HCT116 (cell line): ENCODE results near the gene PPIH. TPM values are rescaled to one million over a fixed set of nuclear protein-coding genes. Genes with fewer than 3 reads are reported as not detected.

ENCODE experiments used
- ATAC-seq: fragments of 200-7000 bp; cut with Tn5 transposase; 2 replicates; pipeline ENCODE4 v1.9.1; 2020; ENCODE audit warnings: mild to moderate bottlenecking, moderate library complexity
- BruUV-seq: library from RNA; stranded (reverse); fragments of 400-500 nt; replicated peaks from 2 replicates; lab custom pipeline; 2021; lab: Mats Ljungman, UMichigan
- CTCF ChIA-PET: fragments of 300-600 bp; sonication (Branson Sonifier 250); formaldehyde crosslinking; loops from one replicate; lab custom pipeline; 2021; ENCODE audit warnings: antibody characterized with exemption; lab: Charles Lee
- POLR2A ChIA-PET: fragments of 300-600, 350-600 bp; sonication (Branson Sonifier 250); formaldehyde crosslinking; loops from one replicate; lab custom pipeline; 2021; ENCODE audit warnings: antibody characterized with exemption; lab: Charles Lee
- RAD21 ChIA-PET, 2 experiments: fragments of 300-600 bp; sonication (Branson Sonifier 250); formaldehyde crosslinking; loops; one replicate each; lab custom pipeline; 2023; ENCODE audit warnings: low total read pairs in 2 of 2; ENCODE audit not compliant: uncharacterized antibody in 2 of 2, unreplicated experiment in 2 of 2, low non-redundant PET in 1 of 2; lab: Charles Lee
- DNase-seq: peaks from one replicate; pipeline ENCODE4 v3.0.0-alpha.2; 2010; ENCODE audit warnings: low read depth, low spot score
- H2AFZ ChIP-seq: fragments of 200-600 bp; shearing (Covaris generic), sonication (generic); 2 replicates; pipeline ENCODE4 v1.6.1; 2017; ENCODE audit warnings: low read depth, mixed run types, mixed read lengths, antibody characterized with exemption, low read length; ENCODE audit not compliant: poor library complexity, severe bottlenecking
- H3K27ac ChIP-seq: 2 replicates; pipeline ENCODE4 v1.5.1; 2012; ENCODE audit warnings: low read depth, low read length
- H3K27me3 ChIP-seq: fragments of 200-600 bp; sonication (generic); 2 replicates; pipeline ENCODE4 v1.6.1; 2016; ENCODE audit warnings: mixed run types, low read length, mixed read lengths; ENCODE audit not compliant: insufficient read depth
- H3K36me3 ChIP-seq, 2 experiments: fragments of 200-500 bp in 1 of 2; fragments of 200-600 bp in 1 of 2; sonication (Bioruptor generic) in 1 of 2; sonication (generic) in 1 of 2; 2 replicates each; pipeline versions ENCODE4 v1.5.1 to v1.6.1; 2014 to 2016; ENCODE audit warnings: low read length in 2 of 2, inconsistent platforms in 1 of 2, mixed read lengths in 1 of 2, mixed run types in 1 of 2; ENCODE audit not compliant: insufficient read depth in 2 of 2, control insufficient read depth in 1 of 2
- H3K4me1 ChIP-seq, 2 experiments: fragments of 200-600 bp in 1 of 2; sonication (generic) in 1 of 2; 2 replicates each; pipeline versions ENCODE4 v1.5.1 to v1.6.1; 2012 to 2017; ENCODE audit warnings: low read length in 2 of 2, inconsistent platforms in 1 of 2, mild to moderate bottlenecking in 1 of 2, mixed read lengths in 1 of 2, mixed run types in 1 of 2, moderate library complexity in 1 of 2; ENCODE audit not compliant: insufficient read depth in 2 of 2, control insufficient read depth in 1 of 2
- H3K4me2 ChIP-seq: fragments of 200-600 bp; sonication (generic); 2 replicates; pipeline ENCODE4 v1.6.1; 2017; ENCODE audit warnings: mixed run types, low read length, mixed read lengths
- H3K4me3 ChIP-seq, 2 experiments: fragments of 200-600 bp in 1 of 2; sonication (generic) in 1 of 2; replicated peaks in 1 of 2; 2 replicates each; pipeline ENCODE4 v1.5.1; 2011 to 2016; ENCODE audit warnings: low read length in 2 of 2, control low read depth in 1 of 2, low read depth in 1 of 2, mild to moderate bottlenecking in 1 of 2, mixed read lengths in 1 of 2, mixed run types in 1 of 2
- H3K79me2 ChIP-seq: fragments of 200-600 bp; sonication (generic); 2 replicates; pipeline ENCODE4 v1.6.1; 2017; ENCODE audit warnings: mild to moderate bottlenecking, mixed run types, low read length, moderate library complexity, mixed read lengths; ENCODE audit not compliant: insufficient read depth
- H3K9ac ChIP-seq: fragments of 200-600 bp; sonication (generic); 2 replicates; pipeline ENCODE4 v1.6.1; 2016; ENCODE audit warnings: low read length, mixed read lengths
- H3K9me2 ChIP-seq: fragments of 200-600 bp; sonication (generic), shearing (Covaris generic); 2 replicates; pipeline ENCODE4 v1.6.1; 2017; ENCODE audit warnings: mixed run types, mild to moderate bottlenecking, moderate library complexity; ENCODE audit not compliant: insufficient read depth
- H3K9me3 ChIP-seq, 2 experiments: fragments of 200-500 bp in 1 of 2; fragments of 200-600 bp in 1 of 2; sonication (Bioruptor generic) in 1 of 2; sonication (generic) in 1 of 2; 2 replicates each; pipeline ENCODE4 v1.6.1; 2014 to 2017; ENCODE audit warnings: low read length in 2 of 2, mixed read lengths in 2 of 2, inconsistent platforms in 1 of 2, low read depth in 1 of 2, mild to moderate bottlenecking in 1 of 2, mixed run types in 1 of 2, moderate library complexity in 1 of 2; ENCODE audit not compliant: control insufficient read depth in 1 of 2, insufficient read depth in 1 of 2
- H4K20me1 ChIP-seq: fragments of 200-600 bp; sonication (generic), shearing (Covaris generic); 2 replicates; pipeline ENCODE4 v1.6.1; 2017; ENCODE audit warnings: mixed run types, mild to moderate bottlenecking, moderate library complexity; ENCODE audit not compliant: insufficient read depth
- EGR1 ChIP-seq: IDR thresholded peaks from 2 replicates; pipeline ENCODE4 v1.6.1; 2012; ENCODE audit warnings: low read depth
- EZH2 ChIP-seq: fragments of 200-600 bp; sonication (generic); IDR thresholded peaks from 2 replicates; pipeline ENCODE4 v1.6.1; 2017; ENCODE audit warnings: antibody characterized with exemption, mixed run types
- FOSL1 ChIP-seq: IDR thresholded peaks from 2 replicates; pipeline ENCODE4 v1.6.1; 2012; ENCODE audit warnings: low read depth
- RAD21 ChIP-seq: IDR thresholded peaks from 2 replicates; pipeline ENCODE4 v1.6.1; 2012; ENCODE audit warnings: low read depth, mild to moderate bottlenecking
- SRF ChIP-seq: IDR thresholded peaks from 2 replicates; pipeline ENCODE4 v1.6.1; 2012; ENCODE audit warnings: low read depth
- YY1 ChIP-seq: IDR thresholded peaks from 2 replicates; pipeline ENCODE4 v1.6.1; 2011; ENCODE audit warnings: low read length, low read depth, moderate library complexity, mild to moderate bottlenecking; ENCODE audit not compliant: insufficient replicate concordance; ENCODE audit errors: extremely low read depth
- intact Hi-C: fragments of 100-400 bp; cut with micrococcal nuclease; formaldehyde crosslinking; loops from 2 replicates; pipeline ENCODE4 v1.10.0; 2022
- total RNA-seq: library from RNA; stranded (reverse); gene quantifications from one replicate; pipeline ENCODE4 v1.2.1, GENCODE V29; 2021; ENCODE audit not compliant: unreplicated experiment
- TF ChIP-seq, protein P1 (sequence below): IDR thresholded peaks from 2 replicates; pipeline ENCODE4 v1.6.1; 2012; ENCODE audit warnings: low read depth
- TF ChIP-seq, protein P2 (sequence below), 3 experiments: fragments of 200-600 bp in 1 of 3; sonication (generic) in 1 of 3; IDR thresholded peaks in 2 of 3; conservative IDR thresholded peaks in 1 of 3; 2 replicates each; pipeline ENCODE4 v1.5.1; 2012 to 2017; ENCODE audit warnings: low read depth in 2 of 3, low read length in 2 of 3, antibody characterized with exemption in 1 of 3, borderline replicate concordance in 1 of 3, control low read depth in 1 of 3, mild to moderate bottlenecking in 1 of 3, mixed read lengths in 1 of 3, mixed run types in 1 of 3, moderate library complexity in 1 of 3; ENCODE audit not compliant: insufficient read depth in 1 of 3
- TF ChIP-seq, protein P3 (sequence below): IDR thresholded peaks from 2 replicates; pipeline ENCODE4 v1.6.1; 2012

The PPIH gene
- total RNA-seq, 1 experiment from 2014 or later: 100 TPM

DNA sequence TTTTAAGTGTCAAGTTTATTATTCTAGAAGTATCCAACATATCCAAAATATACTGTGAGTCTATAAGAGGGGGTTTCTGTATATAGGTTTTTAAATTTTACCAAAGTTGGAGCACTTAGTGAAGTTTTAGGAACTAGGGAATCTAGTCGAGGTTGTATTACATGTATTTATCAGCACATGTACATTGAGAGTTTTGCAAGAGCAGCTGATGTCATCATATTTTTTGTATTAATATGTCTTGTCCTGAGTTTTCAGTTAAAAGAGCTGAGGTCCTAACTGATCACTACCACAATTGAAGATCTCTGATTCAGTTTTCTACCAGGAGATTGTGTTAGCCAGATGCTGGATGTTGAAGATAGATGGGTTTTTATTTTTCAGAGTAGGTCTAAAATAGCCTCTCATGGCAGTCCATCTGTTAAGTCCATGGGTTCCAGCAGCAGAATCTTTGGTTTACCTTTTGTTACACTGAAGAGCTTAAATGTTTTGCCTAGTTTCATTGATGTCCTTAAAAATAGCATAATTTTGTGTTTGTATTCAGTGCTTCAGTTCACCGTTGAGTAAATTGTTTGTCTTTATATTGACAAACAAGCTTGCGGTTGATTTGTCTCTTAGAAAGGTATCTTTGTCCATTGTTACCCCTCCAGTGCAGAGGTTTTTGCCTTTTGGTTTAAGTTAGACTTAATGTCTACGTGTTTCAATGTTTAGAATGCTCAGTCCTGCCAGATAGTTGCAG is 40.0 kb downstream of the PPIH start:
- Histone ChIP-seq H4K20me1 (peaks cover 85% of the 10 kb centered on the region; the same call in 1 of the 2 replicates), H3K27ac (no peak overlapping the region), H3K9me3 (no peaks in the 10 kb centered on the region), H3K4me3 (no peak overlapping the region), H3K79me2 (peaks cover 98% of the 10 kb centered on the region), H3K9me2 (no peaks in the 10 kb centered on the region), H3K4me1 (no peaks in the 10 kb centered on the region), H3K4me2 (no peak overlapping the region), H3K36me3 (peaks cover 66 to 94% of the 10 kb centered on the region in 2 experiments), H3K27me3 (no peaks in the 10 kb centered on the region), H3K9ac (no peak overlapping the region), H2AFZ (no peak overlapping the region)
- ChIA-PET CTCF (no interaction called here), POLR2A (no interaction called here), RAD21 (no interaction called here)
- no peak for ATAC-seq
- intact Hi-C loops: no loop called here
- TF ChIP-seq, protein P1, sequence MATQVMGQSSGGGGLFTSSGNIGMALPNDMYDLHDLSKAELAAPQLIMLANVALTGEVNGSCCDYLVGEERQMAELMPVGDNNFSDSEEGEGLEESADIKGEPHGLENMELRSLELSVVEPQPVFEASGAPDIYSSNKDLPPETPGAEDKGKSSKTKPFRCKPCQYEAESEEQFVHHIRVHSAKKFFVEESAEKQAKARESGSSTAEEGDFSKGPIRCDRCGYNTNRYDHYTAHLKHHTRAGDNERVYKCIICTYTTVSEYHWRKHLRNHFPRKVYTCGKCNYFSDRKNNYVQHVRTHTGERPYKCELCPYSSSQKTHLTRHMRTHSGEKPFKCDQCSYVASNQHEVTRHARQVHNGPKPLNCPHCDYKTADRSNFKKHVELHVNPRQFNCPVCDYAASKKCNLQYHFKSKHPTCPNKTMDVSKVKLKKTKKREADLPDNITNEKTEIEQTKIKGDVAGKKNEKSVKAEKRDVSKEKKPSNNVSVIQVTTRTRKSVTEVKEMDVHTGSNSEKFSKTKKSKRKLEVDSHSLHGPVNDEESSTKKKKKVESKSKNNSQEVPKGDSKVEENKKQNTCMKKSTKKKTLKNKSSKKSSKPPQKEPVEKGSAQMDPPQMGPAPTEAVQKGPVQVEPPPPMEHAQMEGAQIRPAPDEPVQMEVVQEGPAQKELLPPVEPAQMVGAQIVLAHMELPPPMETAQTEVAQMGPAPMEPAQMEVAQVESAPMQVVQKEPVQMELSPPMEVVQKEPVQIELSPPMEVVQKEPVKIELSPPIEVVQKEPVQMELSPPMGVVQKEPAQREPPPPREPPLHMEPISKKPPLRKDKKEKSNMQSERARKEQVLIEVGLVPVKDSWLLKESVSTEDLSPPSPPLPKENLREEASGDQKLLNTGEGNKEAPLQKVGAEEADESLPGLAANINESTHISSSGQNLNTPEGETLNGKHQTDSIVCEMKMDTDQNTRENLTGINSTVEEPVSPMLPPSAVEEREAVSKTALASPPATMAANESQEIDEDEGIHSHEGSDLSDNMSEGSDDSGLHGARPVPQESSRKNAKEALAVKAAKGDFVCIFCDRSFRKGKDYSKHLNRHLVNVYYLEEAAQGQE: no peak
- TF ChIP-seq SRF: no peak
- no peak for TF ChIP-seq RAD21
- no peak for TF ChIP-seq YY1
- TF ChIP-seq, protein P2, sequence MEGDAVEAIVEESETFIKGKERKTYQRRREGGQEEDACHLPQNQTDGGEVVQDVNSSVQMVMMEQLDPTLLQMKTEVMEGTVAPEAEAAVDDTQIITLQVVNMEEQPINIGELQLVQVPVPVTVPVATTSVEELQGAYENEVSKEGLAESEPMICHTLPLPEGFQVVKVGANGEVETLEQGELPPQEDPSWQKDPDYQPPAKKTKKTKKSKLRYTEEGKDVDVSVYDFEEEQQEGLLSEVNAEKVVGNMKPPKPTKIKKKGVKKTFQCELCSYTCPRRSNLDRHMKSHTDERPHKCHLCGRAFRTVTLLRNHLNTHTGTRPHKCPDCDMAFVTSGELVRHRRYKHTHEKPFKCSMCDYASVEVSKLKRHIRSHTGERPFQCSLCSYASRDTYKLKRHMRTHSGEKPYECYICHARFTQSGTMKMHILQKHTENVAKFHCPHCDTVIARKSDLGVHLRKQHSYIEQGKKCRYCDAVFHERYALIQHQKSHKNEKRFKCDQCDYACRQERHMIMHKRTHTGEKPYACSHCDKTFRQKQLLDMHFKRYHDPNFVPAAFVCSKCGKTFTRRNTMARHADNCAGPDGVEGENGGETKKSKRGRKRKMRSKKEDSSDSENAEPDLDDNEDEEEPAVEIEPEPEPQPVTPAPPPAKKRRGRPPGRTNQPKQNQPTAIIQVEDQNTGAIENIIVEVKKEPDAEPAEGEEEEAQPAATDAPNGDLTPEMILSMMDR (IDR thresholded peaks at IDR 0.05 in 2 of 3, conservative IDR thresholded peaks at IDR 0.05 in 1 of 3; ENCODE audit: borderline replicate concordance in 1 of 3, insufficient read depth in 1 of 3, low read depth in 2 of 3, low read length in 2 of 3): no peak
- TF ChIP-seq FOSL1: no peak
- no peak for TF ChIP-seq EGR1
- no peak for TF ChIP-seq EZH2
- TF ChIP-seq, protein P3, sequence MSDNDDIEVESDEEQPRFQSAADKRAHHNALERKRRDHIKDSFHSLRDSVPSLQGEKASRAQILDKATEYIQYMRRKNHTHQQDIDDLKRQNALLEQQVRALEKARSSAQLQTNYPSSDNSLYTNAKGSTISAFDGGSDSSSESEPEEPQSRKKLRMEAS: no peak
- no peak for DNase-seq
- no TSS peak for BruUV-seq
